Heart right ventricle (tissue), 16 donors: ENCODE data around the gene COA8. TPM values are rescaled to one million over a fixed set of nuclear protein-coding genes. Genes with fewer than 3 reads are reported as not detected.

Experiments
- ATAC-seq, 8 donors: fragments of 200-7000 bp; cut with Tn5 transposase; one replicate each; pipeline ENCODE4 v1.9.1; 2020; ENCODE audit warnings: mild to moderate bottlenecking in 8 of 8, moderate library complexity in 8 of 8, moderate number of reproducible peaks in 1 of 8
- DNase-seq, 2 donors: peaks; one replicate each; pipeline ENCODE4 v3.0.0-alpha.2; 2020
- H3K27ac ChIP-seq, 10 donors: fragments of 200-600 bp; sonication (generic) in 2 of 10; one replicate each; pipeline versions ENCODE4 v1.5.0 to v1.8.0; 2020 to 2022; ENCODE audit warnings: mild to moderate bottlenecking in 3 of 10
- H3K27me3 ChIP-seq, 7 donors: fragments of 200-600 bp; one replicate each; pipeline ENCODE4 v1.8.0; 2021 to 2022; ENCODE audit warnings: mild to moderate bottlenecking in 2 of 7
- H3K36me3 ChIP-seq, 9 donors: fragments of 200-600 bp; sonication (generic) in 1 of 9; one replicate each; pipeline versions ENCODE4 v1.5.0 to v1.8.0; 2020 to 2022; ENCODE audit warnings: mild to moderate bottlenecking in 2 of 9
- H3K4me1 ChIP-seq, 9 donors: fragments of 200-600 bp; sonication (generic) in 1 of 9; one replicate each; pipeline versions ENCODE4 v1.5.0 to v1.8.0; 2020 to 2022; ENCODE audit warnings: mild to moderate bottlenecking in 4 of 9
- H3K4me3 ChIP-seq, 10 donors: fragments of 200-600 bp; sonication (generic) in 2 of 10; one replicate each; pipeline versions ENCODE4 v1.5.0 to v1.8.0; 2020 to 2022; ENCODE audit warnings: mild to moderate bottlenecking in 7 of 10, moderate library complexity in 2 of 10
- H3K9me3 ChIP-seq, 11 donors: fragments of 200-600 bp in 10 of 11; sonication (generic) in 2 of 11; one replicate each; pipeline versions ENCODE4 v1.5.0 to v1.8.0; 2013 to 2022; ENCODE audit warnings: mild to moderate bottlenecking in 2 of 11, control low read depth in 1 of 11, moderate library complexity in 1 of 11
- WGBS, 2 donors: extraction: QIAGEN DNeasy Blood & Tissue Kit; methylation state at CpG; one replicate each; pipeline ENCODE4 v1.1.7; 2013; ENCODE audit warnings: inconsistent platforms in 1 of 2; 5-methylcytosine and 5-hydroxymethylcytosine counted together
- intact Hi-C, 10 donors: fragments of 100-400 bp; cut with DNase I; formaldehyde crosslinking; loops; one replicate each; pipeline versions ENCODE4 v1.11.1 to v1.14.2; 2022
- polyA plus RNA-seq, 2 donors: library from polyadenylated mRNA; stranded (reverse); fragments of 200-250 nt; gene quantifications; one replicate each; pipeline ENCODE4 v1.2.3, GENCODE V29; 2013
- total RNA-seq, 10 donors: library from RNA; stranded (reverse); fragmentation: NEBNext Ultra II Directional in 3 of 10; extraction: Animal tissue kit (Norgen Biotek cat#: 25700) in 3 of 10; gene quantifications; one replicate each; pipeline versions ENCODE4 v1.2.1 to v1.2.4, GENCODE V29; 2021 to 2023
- TF ChIP-seq, protein P1 (sequence below), 9 donors: fragments of 200-600 bp; sonication (generic) in 2 of 9; IDR thresholded peaks; one replicate each; pipeline versions ENCODE4 v1.5.0 to v1.8.0; 2021 to 2022; ENCODE audit warnings: antibody characterized with exemption in 9 of 9, mild to moderate bottlenecking in 5 of 9, moderate library complexity in 1 of 9
- donor health status: Arrhythmogenic right ventricular cardiomyopathy.
- donor health status: ischemic (EF 13 %, LVEDD 7.1; RV severe dilation, severe dysfunction).
- donor health status: healthy with polysubstance abuse.
- donor health status: DM: no; HTN: yes; CAD: no.
- donor health status: DM: no; HTN: no; CAD: no.
- donor health status: ischemic (EF 25% LVEDD 6.9; RV normal size, moderate dysfunction).
- donor health status: ischemic (EF 25% LVEDD 5.7; RV mildly dilated, moderate dysfunction).
- donor health status: healthy.
- donor health status: DM: yes; HTN: yes; CAD: no.
- donor health status: Ischemic cardiomyopathy.
- donor health status: ischemic (EF 35%, LVEDD 5.7; RV mildly dilated, moderate dysfunction).
- donor health status: nonischemic (EF 11% LVEDD 7.7; RV severe dilation, severe dysfunction).
- donor health status: DM: yes; HTN: yes; CAD: no.
- donor health status: PGD.
- donor health status: ischemic (EF 29% LVEDD 5.4; RV normal size, mild dysfunction).
- donor health status: nonischemic (EF 23%, LVEDD 6.1; RV moderate dilation, normal function).

Gene COA8
- total and polyA plus RNA-seq, 12 donors = 33.3 to 141 (median 43.8) TPM

GRCh38 chr14:103574104-103574503, 11.3 kb downstream of the COA8 start:
- ATAC-seq = peak in 3 of 8 donors; percentile 20 to 55 (median 50)
- WGBS, 2 donors = 62 to 74% methylated on average over 6 of the region's 6 CpGs
- peak overlapping the region in 5 of 10 donors; percentile 10 to 48 (median 24) for H3K27ac ChIP-seq

GRCh38 chr14:103574707-103575285, 12.0 kb downstream of the COA8 start:
- H3K4me1 ChIP-seq = peaks cover 2 to 54% (median 25%) of the 10 kb centered on the region in 9 donors

More at GRCh38 chr14:103574104-103574503, 11.3 kb downstream of the COA8 start:
- Histone ChIP-seq H3K4me3 (no peak overlapping the region), H3K4me1 (peaks cover 2 to 59% (median 29%) of the 10 kb centered on the region in 9 donors), H3K36me3 (peaks cover 0 to 63% (median 24%) of the 10 kb centered on the region in 9 donors), H3K27me3 (no peaks in the 10 kb centered on the region), H3K9me3 (no peaks in the 10 kb centered on the region)
- TF ChIP-seq, protein P1, sequence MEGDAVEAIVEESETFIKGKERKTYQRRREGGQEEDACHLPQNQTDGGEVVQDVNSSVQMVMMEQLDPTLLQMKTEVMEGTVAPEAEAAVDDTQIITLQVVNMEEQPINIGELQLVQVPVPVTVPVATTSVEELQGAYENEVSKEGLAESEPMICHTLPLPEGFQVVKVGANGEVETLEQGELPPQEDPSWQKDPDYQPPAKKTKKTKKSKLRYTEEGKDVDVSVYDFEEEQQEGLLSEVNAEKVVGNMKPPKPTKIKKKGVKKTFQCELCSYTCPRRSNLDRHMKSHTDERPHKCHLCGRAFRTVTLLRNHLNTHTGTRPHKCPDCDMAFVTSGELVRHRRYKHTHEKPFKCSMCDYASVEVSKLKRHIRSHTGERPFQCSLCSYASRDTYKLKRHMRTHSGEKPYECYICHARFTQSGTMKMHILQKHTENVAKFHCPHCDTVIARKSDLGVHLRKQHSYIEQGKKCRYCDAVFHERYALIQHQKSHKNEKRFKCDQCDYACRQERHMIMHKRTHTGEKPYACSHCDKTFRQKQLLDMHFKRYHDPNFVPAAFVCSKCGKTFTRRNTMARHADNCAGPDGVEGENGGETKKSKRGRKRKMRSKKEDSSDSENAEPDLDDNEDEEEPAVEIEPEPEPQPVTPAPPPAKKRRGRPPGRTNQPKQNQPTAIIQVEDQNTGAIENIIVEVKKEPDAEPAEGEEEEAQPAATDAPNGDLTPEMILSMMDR (IDR thresholded peaks at IDR 0.05) = no peak
- intact Hi-C loops = loop anchor here in 5 of 10 donors (10.0 kb wide), 6 partner anchors 51 to 411 kb away; partner anchors contain the start of gene KLC1 (in 1 of the 5)
- no peak for DNase-seq

GRCh38 chr14:103576371-103577024, 13.7 kb downstream of the COA8 start:
- H3K4me3 ChIP-seq = peak overlapping the region in 1 of 10 donors; percentile 17
- peaks cover 2 to 53% (median 25%) of the 10 kb centered on the region in 9 donors for H3K4me1 ChIP-seq
- H3K36me3 ChIP-seq = peaks cover 0 to 86% (median 24%) of the 10 kb centered on the region in 9 donors
- intact Hi-C loops = loop anchor here in 6 of 10 donors (5.0 to 10.0 kb wide), 8 partner anchors 48 to 408 kb away; partner anchors contain the start of gene KLC1 (in 3 of the 6)
- ATAC-seq (peak; percentile 93 to 98 (median 96)), DNase-seq (peak; percentile 86 to 92)
- 24 to 27% methylated on average over 9 of the region's 9 CpGs for WGBS, 2 donors
- TF ChIP-seq, protein P1 (IDR thresholded peaks at IDR 0.05) = no peak
- H3K27me3 ChIP-seq = no peaks in the 10 kb centered on the region
- peak overlapping the region in 9 of 10 donors; percentile 38 to 73 (median 60) for H3K27ac ChIP-seq
- no peaks in the 10 kb centered on the region for H3K9me3 ChIP-seq

More at GRCh38 chr14:103574707-103575285, 12.0 kb downstream of the COA8 start:
- Histone ChIP-seq H3K4me3 (no peak overlapping the region), H3K36me3 (peaks cover 0 to 69% (median 24%) of the 10 kb centered on the region in 9 donors), H3K27me3 (no peaks in the 10 kb centered on the region), H3K9me3 (no peaks in the 10 kb centered on the region), H3K27ac (peak overlapping the region in 1 of 10 donors; percentile 73)
- ATAC-seq = no peak
- TF ChIP-seq, protein P1 (IDR thresholded peaks at IDR 0.05) = no peak
- DNase-seq = no peak
- intact Hi-C loops = loop anchor here in 6 of 10 donors (5.0 to 10.0 kb wide), 8 partner anchors 50 to 410 kb away; partner anchors contain the start of gene KLC1 (in 3 of the 6)
- WGBS, 2 donors = 92 to 95% methylated on average over 18 of the region's 18 CpGs

DNA sequence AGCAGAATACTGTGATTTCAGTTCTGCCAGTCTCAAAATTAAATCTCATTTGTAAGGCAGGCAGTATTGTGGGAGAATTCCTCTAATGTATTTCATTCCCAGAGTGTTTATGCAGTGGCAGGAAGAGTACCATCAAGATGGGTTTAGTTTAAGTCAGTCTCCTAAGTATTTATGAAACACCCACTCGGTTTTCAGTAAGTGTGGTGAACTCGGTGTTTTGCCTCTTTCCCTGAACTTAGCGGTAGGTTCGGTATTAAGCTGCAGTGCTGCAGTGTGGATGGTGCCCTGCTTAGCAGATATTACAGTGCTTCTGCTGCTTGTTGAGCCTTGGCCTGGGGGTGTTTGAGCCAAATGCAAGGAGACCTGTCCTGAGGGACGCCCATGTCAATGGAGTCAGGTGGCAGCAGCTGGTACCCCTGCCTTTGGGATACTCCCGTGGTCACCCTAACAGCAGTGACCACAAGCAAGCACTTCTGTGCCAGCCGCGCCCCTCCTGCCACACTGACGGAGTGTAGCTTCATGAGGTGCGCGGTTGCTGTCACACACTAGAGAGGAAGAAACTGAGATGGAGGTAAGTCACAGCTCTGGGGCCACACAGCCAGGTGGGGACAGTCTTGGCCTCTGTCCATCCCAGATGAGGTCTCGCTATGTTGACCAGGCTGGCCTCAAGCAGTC, 15.8 kb downstream of the COA8 start:
- DNase-seq (no peak), ATAC-seq (no peak)
- H3K9me3 ChIP-seq = no peaks in the 10 kb centered on the region
- 94 to 95% methylated on average over 12 of the region's 12 CpGs for WGBS, 2 donors
- H3K27ac ChIP-seq = no peak overlapping the region
- TF ChIP-seq, protein P1 (IDR thresholded peaks at IDR 0.05) = no peak
- H3K4me3 ChIP-seq = no peak overlapping the region
- peaks cover 0 to 82% (median 16%) of the 10 kb centered on the region in 9 donors for H3K36me3 ChIP-seq
- no peaks in the 10 kb centered on the region for H3K27me3 ChIP-seq
- peaks cover 2 to 40% (median 25%) of the 10 kb centered on the region in 9 donors for H3K4me1 ChIP-seq
- intact Hi-C loops = loop anchor here in 6 of 10 donors (5.0 to 10.0 kb wide), 8 partner anchors 46 to 406 kb away; partner anchors contain the start of gene KLC1 (in 3 of the 6)
